ENCODE results near the gene KANTR.

Gene KANTR

DNA sequence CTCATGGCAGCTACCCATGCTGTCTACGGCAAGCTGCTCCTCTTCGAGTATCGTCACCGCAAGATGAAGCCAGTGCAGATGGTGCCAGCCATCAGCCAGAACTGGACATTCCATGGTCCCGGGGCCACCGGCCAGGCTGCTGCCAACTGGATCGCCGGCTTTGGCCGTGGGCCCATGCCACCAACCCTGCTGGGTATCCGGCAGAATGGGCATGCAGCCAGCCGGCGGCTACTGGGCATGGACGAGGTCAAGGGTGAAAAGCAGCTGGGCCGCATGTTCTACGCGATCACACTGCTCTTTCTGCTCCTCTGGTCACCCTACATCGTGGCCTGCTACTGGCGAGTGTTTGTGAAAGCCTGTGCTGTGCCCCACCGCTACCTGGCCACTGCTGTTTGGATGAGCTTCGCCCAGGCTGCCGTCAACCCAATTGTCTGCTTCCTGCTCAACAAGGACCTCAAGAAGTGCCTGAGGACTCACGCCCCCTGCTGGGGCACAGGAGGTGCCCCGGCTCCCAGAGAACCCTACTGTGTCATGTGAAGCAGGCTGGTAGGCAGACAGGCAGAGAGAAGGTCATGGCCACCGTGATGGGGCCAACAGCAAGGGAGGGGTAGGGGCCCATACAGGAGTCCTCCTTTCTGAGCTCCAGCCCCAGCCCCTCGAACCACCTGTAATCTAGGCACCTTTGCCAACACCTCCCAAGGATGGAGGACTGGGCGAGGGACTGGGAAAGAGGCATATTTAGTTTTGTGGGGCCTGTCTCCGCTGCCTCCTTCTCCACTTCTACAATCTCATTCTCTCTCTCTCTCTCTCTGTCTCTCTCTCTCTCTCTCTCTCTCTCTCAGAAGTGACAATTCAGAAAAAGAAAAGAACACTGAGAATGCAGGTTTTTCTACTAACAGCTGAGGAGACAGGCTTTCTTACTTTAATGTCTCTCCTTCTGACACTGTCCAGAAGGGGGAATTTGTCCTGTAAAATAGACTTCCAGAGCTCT is 16.4 kb upstream of the KANTR start:
- Histone ChIP-seq H3K4me1 (ENCODE audit: low read length) (peaks cover 4% of the 10 kb centered on the region; the same call in 1 of the 2 replicates), H2AFZ (ENCODE audit: low read length) (no peak overlapping the region), H3K9ac (ENCODE audit: low read length) (no peak overlapping the region), H3K4me3 (ENCODE audit: low read length) (no peak overlapping the region), H3K36me3 (replicated peaks; ENCODE audit: insufficient read depth, low read length) (no peaks in the 10 kb centered on the region), H4K20me1 (ENCODE audit: insufficient read depth, low read length) (no peaks in the 10 kb centered on the region), H3K27ac (ENCODE audit: low read length) (no peak overlapping the region), H3K9me3 (replicated peaks; ENCODE audit: insufficient read depth, low read length) (no peaks in the 10 kb centered on the region), H3F3A (ENCODE audit: insufficient read depth, low read length) (peaks cover 13% of the 10 kb centered on the region), H3K79me2 (ENCODE audit: low read length) (no peaks in the 10 kb centered on the region), H3K9me2 (replicated peaks; ENCODE audit: insufficient read depth, low read length) (no peaks in the 10 kb centered on the region), H3K27me3 (replicated peaks; ENCODE audit: insufficient read depth, low read length) (no peaks in the 10 kb centered on the region), H3K4me2 (ENCODE audit: low read depth, low read length) (no peak overlapping the region)
- DNase-seq, result no peak
- TF ChIP-seq, protein P1, sequence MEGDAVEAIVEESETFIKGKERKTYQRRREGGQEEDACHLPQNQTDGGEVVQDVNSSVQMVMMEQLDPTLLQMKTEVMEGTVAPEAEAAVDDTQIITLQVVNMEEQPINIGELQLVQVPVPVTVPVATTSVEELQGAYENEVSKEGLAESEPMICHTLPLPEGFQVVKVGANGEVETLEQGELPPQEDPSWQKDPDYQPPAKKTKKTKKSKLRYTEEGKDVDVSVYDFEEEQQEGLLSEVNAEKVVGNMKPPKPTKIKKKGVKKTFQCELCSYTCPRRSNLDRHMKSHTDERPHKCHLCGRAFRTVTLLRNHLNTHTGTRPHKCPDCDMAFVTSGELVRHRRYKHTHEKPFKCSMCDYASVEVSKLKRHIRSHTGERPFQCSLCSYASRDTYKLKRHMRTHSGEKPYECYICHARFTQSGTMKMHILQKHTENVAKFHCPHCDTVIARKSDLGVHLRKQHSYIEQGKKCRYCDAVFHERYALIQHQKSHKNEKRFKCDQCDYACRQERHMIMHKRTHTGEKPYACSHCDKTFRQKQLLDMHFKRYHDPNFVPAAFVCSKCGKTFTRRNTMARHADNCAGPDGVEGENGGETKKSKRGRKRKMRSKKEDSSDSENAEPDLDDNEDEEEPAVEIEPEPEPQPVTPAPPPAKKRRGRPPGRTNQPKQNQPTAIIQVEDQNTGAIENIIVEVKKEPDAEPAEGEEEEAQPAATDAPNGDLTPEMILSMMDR (IDR thresholded peaks at IDR 0.05; ENCODE audit: low read length), result peak; percentile 24
- no peak for TF ChIP-seq EZH2 (optimal IDR thresholded peaks at IDR 0.05; ENCODE audit: low read depth, low read length)

DNA sequence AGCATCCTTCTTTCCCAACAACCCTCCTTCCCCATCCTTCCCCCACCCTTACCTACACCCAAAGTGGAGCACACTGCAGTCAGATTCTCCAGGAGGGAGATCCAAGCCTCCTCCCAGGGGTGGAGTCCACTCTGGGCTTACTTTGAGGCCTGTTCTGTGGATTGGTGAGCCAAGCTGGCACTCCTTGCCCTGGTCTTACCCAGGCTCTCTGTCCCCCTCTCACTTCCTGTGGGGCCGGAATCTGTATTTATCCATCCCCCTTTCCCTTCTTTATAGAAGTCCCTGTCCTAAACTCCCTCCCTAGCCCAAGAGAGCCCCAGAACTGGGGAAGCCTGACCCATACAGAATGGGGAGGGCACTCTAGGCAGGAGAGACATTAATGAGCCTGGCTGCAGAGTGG is 15.0 kb upstream of the KANTR start:
- DNase-seq, result no peak
- Histone ChIP-seq H3K36me3 (replicated peaks; ENCODE audit: insufficient read depth, low read length) (no peaks in the 10 kb centered on the region), H3F3A (ENCODE audit: insufficient read depth, low read length) (peaks cover 4% of the 10 kb centered on the region; the same call in 1 of the 2 replicates), H3K27ac (ENCODE audit: low read length) (no peak overlapping the region), H3K4me2 (ENCODE audit: low read depth, low read length) (no peak overlapping the region), H3K4me1 (ENCODE audit: low read length) (no peaks in the 10 kb centered on the region), H2AFZ (ENCODE audit: low read length) (no peak overlapping the region), H3K9ac (ENCODE audit: low read length) (no peak overlapping the region), H3K27me3 (replicated peaks; ENCODE audit: insufficient read depth, low read length) (no peaks in the 10 kb centered on the region), H3K9me2 (replicated peaks; ENCODE audit: insufficient read depth, low read length) (no peaks in the 10 kb centered on the region), H4K20me1 (ENCODE audit: insufficient read depth, low read length) (no peaks in the 10 kb centered on the region), H3K4me3 (ENCODE audit: low read length) (no peak overlapping the region), H3K79me2 (ENCODE audit: low read length) (no peaks in the 10 kb centered on the region), H3K9me3 (replicated peaks; ENCODE audit: insufficient read depth, low read length) (no peaks in the 10 kb centered on the region)
- no peak for TF ChIP-seq EZH2 (optimal IDR thresholded peaks at IDR 0.05; ENCODE audit: low read depth, low read length)
- no peak for TF ChIP-seq EZH2phosphoT487 (IDR thresholded peaks at IDR 0.05; ENCODE audit: low read length)
- TF ChIP-seq, protein P1 (IDR thresholded peaks at IDR 0.05; ENCODE audit: low read length), result no peak

DNA sequence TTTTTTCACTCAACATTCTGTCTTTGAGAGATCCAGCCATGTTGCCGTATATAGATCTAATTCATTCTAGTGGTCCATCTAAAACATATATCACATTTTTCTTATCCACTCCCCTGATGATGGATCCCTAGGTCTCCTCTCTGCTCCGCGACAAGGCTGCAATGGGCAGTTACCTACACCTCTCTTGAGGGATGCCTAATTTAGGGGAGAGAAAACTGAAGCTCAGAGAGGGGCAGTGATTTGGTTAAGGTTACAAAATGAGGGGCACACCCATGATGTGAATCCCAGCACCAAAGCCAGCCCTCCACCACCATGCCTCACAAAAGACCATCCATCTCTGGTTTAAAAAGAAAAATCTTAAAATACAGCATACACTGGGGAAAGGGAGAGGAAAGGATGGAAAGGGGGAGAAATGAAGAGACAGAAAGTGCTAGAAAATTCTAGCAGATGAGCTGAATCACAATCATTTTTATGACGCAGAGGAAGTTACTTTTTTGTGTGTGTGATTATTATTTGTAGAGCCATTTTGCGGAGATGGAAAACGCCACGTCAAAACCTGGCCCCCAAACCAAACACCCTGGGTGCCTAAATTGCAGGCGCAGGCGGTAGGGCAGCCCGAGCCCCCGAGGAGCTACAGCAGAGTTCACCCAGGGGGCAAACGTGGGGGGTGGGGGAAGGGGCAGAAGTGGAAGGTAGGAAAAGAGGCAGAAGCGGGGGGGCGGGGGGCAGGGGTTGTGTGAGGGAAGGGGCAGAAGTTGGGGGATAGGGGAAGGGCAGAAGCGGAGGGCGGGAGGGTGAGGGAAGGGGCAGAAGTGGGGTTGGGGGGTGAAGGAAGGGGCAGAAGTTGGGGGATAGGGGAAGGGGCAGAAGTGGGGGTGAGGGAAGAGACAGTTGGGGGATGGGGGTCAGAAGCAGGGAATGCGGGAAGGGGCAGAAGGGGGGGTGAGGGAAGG is 13.0 kb upstream of the KANTR start:
- Histone ChIP-seq H3K9me3 (replicated peaks; ENCODE audit: insufficient read depth, low read length) (no peaks in the 10 kb centered on the region), H3K36me3 (replicated peaks; ENCODE audit: insufficient read depth, low read length) (no peaks in the 10 kb centered on the region), H2AFZ (ENCODE audit: low read length) (no peak overlapping the region), H3K27ac (ENCODE audit: low read length) (no peak overlapping the region), H3F3A (ENCODE audit: insufficient read depth, low read length) (no peaks in the 10 kb centered on the region), H4K20me1 (ENCODE audit: insufficient read depth, low read length) (no peaks in the 10 kb centered on the region), H3K9ac (ENCODE audit: low read length) (no peak overlapping the region), H3K4me3 (ENCODE audit: low read length) (no peak overlapping the region), H3K4me2 (ENCODE audit: low read depth, low read length) (no peak overlapping the region), H3K27me3 (replicated peaks; ENCODE audit: insufficient read depth, low read length) (no peaks in the 10 kb centered on the region), H3K9me2 (replicated peaks; ENCODE audit: insufficient read depth, low read length) (no peaks in the 10 kb centered on the region), H3K4me1 (ENCODE audit: low read length) (no peaks in the 10 kb centered on the region), H3K79me2 (ENCODE audit: low read length) (no peaks in the 10 kb centered on the region)
- TF ChIP-seq, protein P1 (IDR thresholded peaks at IDR 0.05; ENCODE audit: low read length), result no peak
- no peak for TF ChIP-seq EZH2phosphoT487 (IDR thresholded peaks at IDR 0.05; ENCODE audit: low read length)
- no peak for TF ChIP-seq EZH2 (optimal IDR thresholded peaks at IDR 0.05; ENCODE audit: low read depth, low read length)
- DNase-seq, result no peak

All from MM.1S (cell line).